Heart right ventricle (tissue), 16 donors: ENCODE measurements around the gene USP43. TPM values are rescaled to one million over a fixed set of nuclear protein-coding genes. Genes with fewer than 3 reads are reported as not detected.
"Not testable (repeated sequence)": the region's sequence is repeated elsewhere in the genome, so short reads cannot be mapped to it uniquely, and the experiment has no call there.

ENCODE experiments used
- ATAC-seq, 8 donors: fragments of 200-7000 bp; cut with Tn5 transposase; one replicate each; pipeline ENCODE4 v1.9.1; 2020; ENCODE audit warnings: mild to moderate bottlenecking in 8 of 8, moderate library complexity in 8 of 8, moderate number of reproducible peaks in 1 of 8
- DNase-seq, 2 donors: peaks; one replicate each; pipeline ENCODE4 v3.0.0-alpha.2; 2020
- H3K27ac ChIP-seq, 10 donors: fragments of 200-600 bp; sonication (generic) in 2 of 10; one replicate each; pipeline versions ENCODE4 v1.5.0 to v1.8.0; 2020 to 2022; ENCODE audit warnings: mild to moderate bottlenecking in 3 of 10
- H3K27me3 ChIP-seq, 7 donors: fragments of 200-600 bp; one replicate each; pipeline ENCODE4 v1.8.0; 2021 to 2022; ENCODE audit warnings: mild to moderate bottlenecking in 2 of 7
- H3K36me3 ChIP-seq, 9 donors: fragments of 200-600 bp; sonication (generic) in 1 of 9; one replicate each; pipeline versions ENCODE4 v1.5.0 to v1.8.0; 2020 to 2022; ENCODE audit warnings: mild to moderate bottlenecking in 2 of 9
- H3K4me1 ChIP-seq, 9 donors: fragments of 200-600 bp; sonication (generic) in 1 of 9; one replicate each; pipeline versions ENCODE4 v1.5.0 to v1.8.0; 2020 to 2022; ENCODE audit warnings: mild to moderate bottlenecking in 4 of 9
- H3K4me3 ChIP-seq, 10 donors: fragments of 200-600 bp; sonication (generic) in 2 of 10; one replicate each; pipeline versions ENCODE4 v1.5.0 to v1.8.0; 2020 to 2022; ENCODE audit warnings: mild to moderate bottlenecking in 7 of 10, moderate library complexity in 2 of 10
- H3K9me3 ChIP-seq, 11 donors: fragments of 200-600 bp in 10 of 11; sonication (generic) in 2 of 11; one replicate each; pipeline versions ENCODE4 v1.5.0 to v1.8.0; 2013 to 2022; ENCODE audit warnings: mild to moderate bottlenecking in 2 of 11, control low read depth in 1 of 11, moderate library complexity in 1 of 11
- CTCF ChIP-seq, 9 donors: fragments of 200-600 bp; sonication (generic) in 2 of 9; IDR thresholded peaks; one replicate each; pipeline versions ENCODE4 v1.5.0 to v1.8.0; 2021 to 2022; ENCODE audit warnings: antibody characterized with exemption in 9 of 9, mild to moderate bottlenecking in 5 of 9, moderate library complexity in 1 of 9
- WGBS, 2 donors: extraction: QIAGEN DNeasy Blood & Tissue Kit; methylation state at CpG; one replicate each; pipeline ENCODE4 v1.1.7; 2013; ENCODE audit warnings: inconsistent platforms in 1 of 2; 5-methylcytosine and 5-hydroxymethylcytosine counted together
- intact Hi-C, 10 donors: fragments of 100-400 bp; cut with DNase I; formaldehyde crosslinking; loops; one replicate each; pipeline versions ENCODE4 v1.11.1 to v1.14.2; 2022
- long read RNA-seq, 3 donors: library from polyadenylated mRNA; unstranded; transcript quantifications; one replicate each; pipeline ENCODE4 v2.0.0, GENCODE V29; 2020 to 2021
- polyA plus RNA-seq, 2 donors: library from polyadenylated mRNA; stranded (reverse); fragments of 200-250 nt; gene quantifications; one replicate each; pipeline ENCODE4 v1.2.3, GENCODE V29; 2013
- total RNA-seq, 10 donors: library from RNA; stranded (reverse); fragmentation: NEBNext Ultra II Directional in 3 of 10; extraction: Animal tissue kit (Norgen Biotek cat#: 25700) in 3 of 10; gene quantifications; one replicate each; pipeline versions ENCODE4 v1.2.1 to v1.2.4, GENCODE V29; 2021 to 2023
- donor health status: Arrhythmogenic right ventricular cardiomyopathy.
- donor health status: ischemic (EF 13 %, LVEDD 7.1; RV severe dilation, severe dysfunction).
- donor health status: healthy with polysubstance abuse.
- donor health status: DM: no; HTN: yes; CAD: no.
- donor health status: DM: no; HTN: no; CAD: no.
- donor health status: ischemic (EF 25% LVEDD 6.9; RV normal size, moderate dysfunction).
- donor health status: ischemic (EF 25% LVEDD 5.7; RV mildly dilated, moderate dysfunction).
- donor health status: healthy.
- donor health status: DM: yes; HTN: yes; CAD: no.
- donor health status: Ischemic cardiomyopathy.
- donor health status: ischemic (EF 35%, LVEDD 5.7; RV mildly dilated, moderate dysfunction).
- donor health status: nonischemic (EF 11% LVEDD 7.7; RV severe dilation, severe dysfunction).
- donor health status: DM: yes; HTN: yes; CAD: no.
- donor health status: PGD.
- donor health status: ischemic (EF 29% LVEDD 5.4; RV normal size, mild dysfunction).
- donor health status: nonischemic (EF 23%, LVEDD 6.1; RV moderate dilation, normal function).

Gene USP43
- total RNA-seq, result not detected
- polyA plus RNA-seq, result under 1 TPM; 0.03 to 0.07 TPM
- long read RNA-seq, donor 1, result 0 reads
- long read RNA-seq, donor 2, result 0 reads
- long read RNA-seq, donor 3, result 0 reads

GRCh38 chr17:9644910-9645751, at the start of gene USP43:
Gene USP43 (plus strand): TSS chr17:9645517. CDS start chr17:9645633, 116 bp downstream.
- H3K4me3 ChIP-seq, result peak within 1 kb of the TSS; percentile 25 to 59 (median 50)
- no peak for DNase-seq
- no peak within 1 kb of the TSS for H3K27ac ChIP-seq
- no peak for TF ChIP-seq CTCF (IDR thresholded peaks at IDR 0.05)
- H3K9me3 ChIP-seq, result peaks cover 0 to 4% (median 0%) of the 10 kb centered on the region in 11 donors
- peak in 3 of 8 donors; percentile 50 to 60 (median 51) for ATAC-seq
- H3K27me3 ChIP-seq, result peaks cover 7 to 72% (median 63%) of the 10 kb centered on the region in 7 donors
- intact Hi-C loops, result no loop called here
- H3K36me3 ChIP-seq, result no peaks in the 10 kb centered on the region
- 0 to 1% methylated on average over 53 to 72 of the region's 72 CpGs for WGBS, 2 donors
- peaks cover 0 to 18% (median 17%) of the 10 kb centered on the region in 9 donors for H3K4me1 ChIP-seq

GRCh38 chr17:9597638-9598037, 47.7 kb upstream of the USP43 start:
- intact Hi-C loops, DNase-seq, H3K36me3 ChIP-seq, H3K4me1 ChIP-seq, H3K4me3 ChIP-seq, H3K27ac ChIP-seq, H3K9me3 ChIP-seq, ATAC-seq: not testable (repeated sequence)
- H3K27me3 ChIP-seq, result peaks cover 0 to 10% (median 0%) of the 10 kb centered on the region in 7 donors
- 88 to 89% methylated on average over 5 of the region's 5 CpGs for WGBS, 2 donors

- TF ChIP-seq CTCF (IDR thresholded peaks at IDR 0.05), result no peak
- no peak for ATAC-seq
- intact Hi-C loops, result no loop called here
- Histone ChIP-seq H3K4me1 (no peaks in the 10 kb centered on the region), H3K27me3 (peaks cover 0 to 10% (median 0%) of the 10 kb centered on the region in 7 donors), H3K4me3 (no peak overlapping the region), H3K36me3 (no peaks in the 10 kb centered on the region), H3K9me3 (no peaks in the 10 kb centered on the region), H3K27ac (no peak overlapping the region)
- no peak for DNase-seq
- whole genome bisulfite sequencing, 2 donors, result 85 to 94% methylated on average over 4 of the region's 4 CpGs
Measured at GRCh38 chr17:9598661-9599060, 46.7 kb upstream of the USP43 start.

- H3K36me3 ChIP-seq, H3K27me3 ChIP-seq, intact Hi-C loops, ATAC-seq, H3K4me1 ChIP-seq, H3K27ac ChIP-seq, H3K9me3 ChIP-seq, H3K4me3 ChIP-seq, DNase-seq: not testable (repeated sequence)
- WGBS, 2 donors, result 88 to 89% methylated on average over 5 of the region's 5 CpGs
Measured at GRCh38 chr17:9604583-9604982, 40.7 kb upstream of the USP43 start.

GRCh38 chr17:9606453-9606852, 38.9 kb upstream of the USP43 start:
- no peaks in the 10 kb centered on the region for H3K27me3 ChIP-seq
- no peak overlapping the region for H3K4me3 ChIP-seq
- H3K36me3 ChIP-seq, result no peaks in the 10 kb centered on the region
- TF ChIP-seq CTCF (IDR thresholded peaks at IDR 0.05), result no peak
- no peak overlapping the region for H3K27ac ChIP-seq
- ATAC-seq (no peak), DNase-seq (no peak)
- H3K9me3 ChIP-seq, result no peaks in the 10 kb centered on the region
- 89 to 91% methylated on average over 6 of the region's 6 CpGs for WGBS, 2 donors
- intact Hi-C loops, result no loop called here
- H3K4me1 ChIP-seq, result no peaks in the 10 kb centered on the region

GRCh38 chr17:9607058-9607457, 38.3 kb upstream of the USP43 start:
- H3K4me1 ChIP-seq, intact Hi-C loops, H3K27me3 ChIP-seq, DNase-seq, ATAC-seq, H3K4me3 ChIP-seq, H3K9me3 ChIP-seq, H3K27ac ChIP-seq, H3K36me3 ChIP-seq: not testable (repeated sequence)
- 74 to 76% methylated on average over 5 of the region's 5 CpGs for WGBS, 2 donors
